Neural progenitor cell (in vitro differentiated cells): ENCODE results near the gene NR2C2. TPM values are rescaled to one million over a fixed set of nuclear protein-coding genes. Genes with fewer than 3 reads are reported as not detected.

Experiments
- DNase-seq: peaks from one replicate; pipeline ENCODE4 v3.0.0-alpha.2; 2016; ENCODE audit warnings: low spot score
- H2AFZ ChIP-seq: fragments of 200-600 bp; sonication (generic); replicated peaks from 2 replicates; pipeline ENCODE4 v1.6.1; 2016; ENCODE audit warnings: antibody characterized with exemption
- H3F3A ChIP-seq: fragments of 200-600 bp; sonication (generic); 2 replicates; pipeline ENCODE4 v1.6.1; 2016; ENCODE audit warnings: antibody characterized with exemption, low read depth
- H3K27ac ChIP-seq: fragments of 200-600 bp; sonication (generic); 2 replicates; pipeline ENCODE4 v1.5.1; 2016; ENCODE audit warnings: mild to moderate bottlenecking
- H3K27me3 ChIP-seq: fragments of 200-600 bp; sonication (generic); 2 replicates; pipeline ENCODE4 v1.6.1; 2016; ENCODE audit warnings: mild to moderate bottlenecking, moderate library complexity
- H3K36me3 ChIP-seq: fragments of 200-600 bp; sonication (generic); 2 replicates; pipeline ENCODE4 v1.5.1; 2016
- H3K4me1 ChIP-seq: fragments of 200-600 bp; sonication (generic); 2 replicates; pipeline ENCODE4 v1.6.1; 2016; ENCODE audit warnings: mixed run types
- H3K4me2 ChIP-seq: fragments of 200-600 bp; sonication (generic); 2 replicates; pipeline ENCODE4 v1.6.1; 2016
- H3K4me3 ChIP-seq: fragments of 200-600 bp; sonication (generic); 2 replicates; pipeline ENCODE4 v1.5.1; 2016
- H3K79me2 ChIP-seq: fragments of 200-600 bp; sonication (generic); 2 replicates; pipeline ENCODE4 v1.6.1; 2016; ENCODE audit warnings: low read depth
- H3K9ac ChIP-seq: fragments of 200-600 bp; sonication (generic); 2 replicates; pipeline ENCODE4 v1.6.1; 2016
- H3K9me3 ChIP-seq: fragments of 200-600 bp; sonication (generic); 2 replicates; pipeline ENCODE4 v1.5.1; 2016; ENCODE audit warnings: low read depth
- H4K20me1 ChIP-seq: fragments of 200-600 bp; sonication (generic); 2 replicates; pipeline ENCODE4 v1.6.1; 2016; ENCODE audit warnings: low read depth
- H3K27ac Mint-ChIP-seq: 3 replicates; pipeline ENCODE4 v1.8.0; 2021; ENCODE audit warnings: mixed read lengths
- H3K27me3 Mint-ChIP-seq: 2 replicates; pipeline ENCODE4 v1.8.0; 2022; ENCODE audit warnings: low read depth, mild to moderate bottlenecking, inconsistent platforms, moderate library complexity, mixed read lengths; ENCODE audit not compliant: insufficient read depth
- H3K36me3 Mint-ChIP-seq: 3 replicates; pipeline ENCODE4 v1.8.0; 2021; ENCODE audit warnings: mixed read lengths
- H3K4me1 Mint-ChIP-seq: 3 replicates; pipeline ENCODE4 v1.8.0; 2021; ENCODE audit warnings: mixed read lengths
- H3K4me3 Mint-ChIP-seq: 3 replicates; pipeline ENCODE4 v1.8.0; 2021; ENCODE audit warnings: mild to moderate bottlenecking, moderate library complexity, mixed read lengths
- H3K9me3 Mint-ChIP-seq: 3 replicates; pipeline ENCODE4 v1.8.0; 2020; ENCODE audit warnings: mixed read lengths
- CTCF ChIP-seq: fragments of 200-600 bp; sonication (generic); IDR thresholded peaks from 2 replicates; pipeline ENCODE4 v1.5.1; 2017; ENCODE audit warnings: antibody characterized with exemption, mild to moderate bottlenecking
- EZH2 ChIP-seq: fragments of 200-600 bp; sonication (generic); IDR thresholded peaks from 2 replicates; pipeline ENCODE4 v1.6.1; 2017; ENCODE audit warnings: antibody characterized with exemption, mild to moderate bottlenecking, moderate library complexity
- EZH2phosphoT487 ChIP-seq: fragments of 200-600 bp; sonication (generic); IDR thresholded peaks from 2 replicates; pipeline ENCODE4 v1.6.1; 2017; ENCODE audit warnings: antibody characterized with exemption
- total RNA-seq: library from RNA; depleted of rRNA; stranded (reverse); fragments of >200 nt; gene quantifications from 2 replicates; pipeline ENCODE4 v1.2.3, GENCODE V29; 2015; ENCODE audit warnings: low replicate concordance

NR2C2 gene
- total RNA-seq, 1 donor from 2014 or later, result 57.3 TPM

DNA sequence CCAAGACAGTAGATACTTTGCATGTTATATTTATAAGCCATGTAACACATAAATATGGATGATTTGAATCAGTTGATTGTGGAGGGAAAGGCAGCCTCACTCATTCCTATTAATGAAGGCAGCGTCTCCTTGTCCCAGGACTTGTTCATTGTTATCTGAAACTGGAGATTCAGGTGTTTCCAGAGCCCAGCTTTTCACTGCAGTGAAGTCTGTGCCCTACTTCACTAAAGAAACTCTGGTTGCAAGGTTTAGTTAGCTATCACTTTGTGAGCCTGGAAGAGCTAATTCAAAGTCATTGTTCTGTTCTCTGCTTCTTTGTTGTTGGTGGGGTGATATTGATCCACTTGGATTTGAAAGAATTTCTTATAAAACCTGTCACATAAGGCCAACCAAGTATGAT is 9.8 kb downstream of the NR2C2 start:
- peaks cover 7% of the 10 kb centered on the region for H3K4me1 ChIP-seq
- Mint-ChIP-seq H3K27ac (no peak overlapping the region), H3K4me1 (peaks cover 10% of the 10 kb centered on the region), H3K36me3 (peaks cover 11% of the 10 kb centered on the region), H3K9me3 (no peaks in the 10 kb centered on the region), H3K4me3 (no peak overlapping the region), H3K27me3 (no peaks in the 10 kb centered on the region)
- no peak overlapping the region for H3K4me3 ChIP-seq
- H4K20me1 ChIP-seq, result peaks cover 64% of the 10 kb centered on the region
- no peak overlapping the region for H3K9ac ChIP-seq
- no peak for DNase-seq
- TF ChIP-seq EZH2phosphoT487, result no peak
- peaks cover 99% of the 10 kb centered on the region for H3K79me2 ChIP-seq
- H2AFZ ChIP-seq, result no peak overlapping the region
- no peaks in the 10 kb centered on the region for H3K9me3 ChIP-seq
- no peak overlapping the region for H3K27ac ChIP-seq
- no peaks in the 10 kb centered on the region for H3K27me3 ChIP-seq
- H3F3A ChIP-seq, result peaks cover 3% of the 10 kb centered on the region
- H3K4me2 ChIP-seq, result no peak overlapping the region
- peaks cover 18% of the 10 kb centered on the region for H3K36me3 ChIP-seq

DNA sequence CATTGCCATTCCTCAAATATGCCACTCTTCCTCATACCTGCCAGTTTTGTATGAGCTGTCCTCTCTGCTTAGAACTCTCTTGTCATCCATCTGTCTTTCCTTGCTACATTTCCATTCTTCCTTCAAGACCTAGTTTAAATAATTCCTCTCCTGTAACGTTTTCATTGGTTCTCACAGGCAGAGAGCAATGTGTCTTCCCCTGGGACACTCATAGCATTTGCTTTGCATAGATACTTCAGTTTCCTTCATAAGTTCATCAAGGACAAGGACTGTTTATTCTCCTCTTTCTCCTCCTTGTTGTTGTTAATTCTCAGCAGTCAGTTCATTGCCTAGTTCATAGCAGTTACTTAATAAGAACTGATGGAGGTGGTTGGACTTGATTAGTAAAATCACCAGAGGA is 10.5 kb downstream of the NR2C2 start:
- Histone ChIP-seq H4K20me1 (peaks cover 62% of the 10 kb centered on the region), H2AFZ (no peak overlapping the region), H3K27ac (no peak overlapping the region), H3K4me3 (no peak overlapping the region), H3K27me3 (no peaks in the 10 kb centered on the region), H3F3A (no peaks in the 10 kb centered on the region), H3K4me2 (no peak overlapping the region), H3K9me3 (no peaks in the 10 kb centered on the region), H3K79me2 (peaks cover 99% of the 10 kb centered on the region), H3K9ac (no peak overlapping the region), H3K4me1 (peaks cover 7% of the 10 kb centered on the region), H3K36me3 (peaks cover 18% of the 10 kb centered on the region)
- Mint-ChIP-seq H3K27ac (no peak overlapping the region), H3K27me3 (no peaks in the 10 kb centered on the region), H3K9me3 (no peaks in the 10 kb centered on the region), H3K4me1 (peaks cover 10% of the 10 kb centered on the region), H3K36me3 (peaks cover 18% of the 10 kb centered on the region), H3K4me3 (no peak overlapping the region)
- no peak for DNase-seq
- TF ChIP-seq EZH2, result no peak
- no peak for TF ChIP-seq EZH2phosphoT487
- TF ChIP-seq CTCF, result no peak

DNA sequence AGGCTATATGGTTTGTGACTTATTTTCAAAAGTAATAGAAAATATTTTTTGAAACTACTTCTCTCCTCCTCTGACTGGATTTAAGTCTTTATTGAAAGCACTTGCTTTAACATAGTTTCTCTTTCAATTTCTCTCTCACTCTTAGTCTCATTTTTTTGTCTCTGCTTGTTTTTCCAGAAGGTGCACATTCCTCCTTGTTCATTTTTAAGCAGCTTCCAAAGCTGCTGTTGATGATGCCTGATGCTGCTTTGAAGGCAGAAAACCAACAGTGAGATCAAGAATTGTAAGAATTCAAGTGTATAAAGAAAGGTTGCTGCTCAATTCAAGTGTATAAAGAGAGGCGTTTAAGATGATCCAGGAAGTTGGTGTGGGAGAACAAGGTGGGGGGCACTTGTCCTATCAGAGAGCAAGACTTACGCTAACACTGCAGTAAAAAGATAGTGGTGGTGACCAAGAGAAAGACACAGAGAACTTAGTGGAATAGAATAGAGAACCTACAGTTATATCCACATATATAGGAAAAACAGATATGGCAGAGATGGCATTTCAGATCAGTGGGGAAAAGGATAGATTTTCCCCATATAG is 12.1 kb downstream of the NR2C2 start:
- no peaks in the 10 kb centered on the region for H3F3A ChIP-seq
- no peaks in the 10 kb centered on the region for H3K27me3 ChIP-seq
- DNase-seq, result no peak
- no peak overlapping the region for H3K4me2 ChIP-seq
- Mint-ChIP-seq H3K4me3 (no peak overlapping the region), H3K27ac (no peak overlapping the region), H3K36me3 (peaks cover 20% of the 10 kb centered on the region), H3K27me3 (no peaks in the 10 kb centered on the region), H3K4me1 (peaks cover 10% of the 10 kb centered on the region), H3K9me3 (no peaks in the 10 kb centered on the region)
- peaks cover 56% of the 10 kb centered on the region for H4K20me1 ChIP-seq
- peaks cover 18% of the 10 kb centered on the region for H3K36me3 ChIP-seq
- H3K9me3 ChIP-seq, result no peaks in the 10 kb centered on the region
- H3K79me2 ChIP-seq, result peaks cover 97% of the 10 kb centered on the region
- peaks cover 7% of the 10 kb centered on the region for H3K4me1 ChIP-seq
- H3K4me3 ChIP-seq, result no peak overlapping the region
- H3K27ac ChIP-seq, result no peak overlapping the region
- H3K9ac ChIP-seq, result no peak overlapping the region
- H2AFZ ChIP-seq, result no peak overlapping the region
- TF ChIP-seq EZH2, result no peak
- no peak for TF ChIP-seq EZH2phosphoT487
- TF ChIP-seq CTCF, result no peak

- Histone ChIP-seq H3K9ac (no peak overlapping the region), H3K4me1 (no peaks in the 10 kb centered on the region), H3K27me3 (no peaks in the 10 kb centered on the region), H3F3A (no peaks in the 10 kb centered on the region), H3K4me3 (no peak overlapping the region), H3K4me2 (no peak overlapping the region), H3K9me3 (peaks cover 9% of the 10 kb centered on the region), H2AFZ (no peak overlapping the region), H3K27ac (no peak overlapping the region), H3K79me2 (peaks cover 93% of the 10 kb centered on the region), H4K20me1 (peaks cover 32% of the 10 kb centered on the region), H3K36me3 (peaks cover 31% of the 10 kb centered on the region)
- no peak overlapping the region for H3K4me3 Mint-ChIP-seq
- no peak for DNase-seq
- H3K36me3 Mint-ChIP-seq, result peaks cover 39% of the 10 kb centered on the region
- TF ChIP-seq EZH2phosphoT487 (no peak), EZH2 (no peak), CTCF (no peak)
- H3K4me1 Mint-ChIP-seq, result peaks cover 3% of the 10 kb centered on the region
- H3K9me3 Mint-ChIP-seq, result peaks cover 13% of the 10 kb centered on the region
- no peaks in the 10 kb centered on the region for H3K27me3 Mint-ChIP-seq
- H3K27ac Mint-ChIP-seq, result no peak overlapping the region
These were observed 15.4 kb downstream of the NR2C2 start for GRCh38 chr3:14962762-14963161.
